Fibroblast of lung (primary cell): ENCODE data around the gene NKX3-2.

Experiments used
- CTCF ChIP-seq, 2 donors: IDR thresholded peaks in 1 of 2; conservative IDR thresholded peaks in 1 of 2; 1 replicate in 1 of 2; 2 replicates in 1 of 2; pipeline ENCODE4 v1.5.1; 2011 to 2012; ENCODE audit warnings: low read length in 2 of 2, control low read depth in 1 of 2, inconsistent platforms in 1 of 2, low read depth in 1 of 2, mild to moderate bottlenecking in 1 of 2
- EZH2 ChIP-seq: IDR thresholded peaks from 2 replicates; pipeline ENCODE4 v1.5.1; 2012; ENCODE audit warnings: low read length, control low read depth, mild to moderate bottlenecking; ENCODE audit errors: missing control alignments

- no peak for TF ChIP-seq CTCF (conservative IDR thresholded peaks at IDR 0.05 in 1 of 2, IDR thresholded peaks at IDR 0.05 in 1 of 2; ENCODE audit: low read depth in 1 of 2, low read length in 2 of 2)
- TF ChIP-seq EZH2, result peak; percentile 9
Measured at GRCh38 chr4:13548059-13548983, 4.0 kb upstream of the NKX3-2 start.
